Type B pancreatic cell (in vitro differentiated cells): Measurements from ENCODE around the gene LST1. TPM values are rescaled to one million over a fixed set of nuclear protein-coding genes. Genes with fewer than 3 reads are reported as not detected.

ENCODE experiments used
- DNase-seq: peaks from one replicate; pipeline ENCODE4 v3.0.0; 2021; ENCODE audit warnings: mixed read lengths; ENCODE audit not compliant: unreplicated experiment; ENCODE audit errors: extremely low spot score
- H3K27ac Mint-ChIP-seq: 2 replicates; pipeline ENCODE4 v1.8.0; 2021; ENCODE audit warnings: mild to moderate bottlenecking, mixed read lengths
- H3K27me3 Mint-ChIP-seq: 2 replicates; pipeline ENCODE4 v1.8.0; 2021; ENCODE audit warnings: mixed read lengths
- H3K36me3 Mint-ChIP-seq: 2 replicates; pipeline ENCODE4 v1.8.0; 2021; ENCODE audit warnings: mixed read lengths
- H3K4me1 Mint-ChIP-seq: one replicate; pipeline ENCODE4 v1.8.0; 2021; ENCODE audit warnings: mixed read lengths; ENCODE audit not compliant: unreplicated experiment
- H3K4me3 Mint-ChIP-seq: 2 replicates; pipeline ENCODE4 v1.8.0; 2021; ENCODE audit warnings: mild to moderate bottlenecking, mixed read lengths
- H3K9me3 Mint-ChIP-seq: 2 replicates; pipeline ENCODE4 v1.8.0; 2021; ENCODE audit warnings: mixed read lengths
- CTCF ChIP-seq: fragments of 200-600 bp; sonication (generic); conservative IDR thresholded peaks from 2 replicates; pipeline ENCODE4 v1.5.0; 2021; ENCODE audit warnings: antibody characterized with exemption, mild to moderate bottlenecking
- total RNA-seq: library from RNA; stranded (reverse); gene quantifications from 2 replicates; pipeline ENCODE4 v1.2.1, GENCODE V29; 2021; ENCODE audit warnings: low replicate concordance

The LST1 gene
- total RNA-seq, 1 donor from 2014 or later = not detected

- TF ChIP-seq CTCF = no peak
Measured at GRCh38 chr6:31620586-31621319, 34.7 kb downstream of the LST1 start, which contains the start of gene PRRC2A. PRRC2A (plus strand) TSS chr6:31620715; CDS start chr6:31622790, 2,075 bp downstream.

GRCh38 chr6:31621320-31621939, 35.4 kb downstream of the LST1 start:
- Mint-ChIP-seq H3K27ac (peak overlapping the region; percentile 89), H3K4me3 (peak overlapping the region; percentile 93)
- TF ChIP-seq CTCF = no peak

More at GRCh38 chr6:31620586-31621319, 34.7 kb downstream of the LST1 start, which contains the start of gene PRRC2A:
- peak; percentile 95 for DNase-seq
- Mint-ChIP-seq H3K27ac (peak within 1 kb of the TSS; percentile 100), H3K36me3 (peaks cover 17% of the 10 kb centered on the region), H3K4me1 (peaks cover 30% of the 10 kb centered on the region), H3K4me3 (peak within 1 kb of the TSS; percentile 93), H3K27me3 (no peaks in the 10 kb centered on the region), H3K9me3 (no peaks in the 10 kb centered on the region)

GRCh38 chr6:31621991-31622390, 35.9 kb downstream of the LST1 start:
- no peak for DNase-seq
- Mint-ChIP-seq H3K4me1 (peaks cover 24% of the 10 kb centered on the region), H3K36me3 (peaks cover 26% of the 10 kb centered on the region), H3K4me3 (peak overlapping the region; percentile 93), H3K27me3 (no peaks in the 10 kb centered on the region), H3K27ac (peak overlapping the region; percentile 89), H3K9me3 (no peaks in the 10 kb centered on the region)
- no peak for TF ChIP-seq CTCF

More at GRCh38 chr6:31621320-31621939, 35.4 kb downstream of the LST1 start:
- no peak for DNase-seq
- peaks cover 30% of the 10 kb centered on the region for H3K4me1 Mint-ChIP-seq
- peaks cover 23% of the 10 kb centered on the region for H3K36me3 Mint-ChIP-seq
- no peaks in the 10 kb centered on the region for H3K27me3 Mint-ChIP-seq
- H3K9me3 Mint-ChIP-seq = no peaks in the 10 kb centered on the region

GRCh38 chr6:31622684-31623091, 36.6 kb downstream of the LST1 start:
- peaks cover 27% of the 10 kb centered on the region for H3K4me1 Mint-ChIP-seq
- H3K36me3 Mint-ChIP-seq = peaks cover 33% of the 10 kb centered on the region
- peak overlapping the region; percentile 93 for H3K4me3 Mint-ChIP-seq
- DNase-seq = no peak
- H3K27me3 Mint-ChIP-seq = no peaks in the 10 kb centered on the region
- no peak for TF ChIP-seq CTCF
- H3K9me3 Mint-ChIP-seq = no peaks in the 10 kb centered on the region
- H3K27ac Mint-ChIP-seq = peak overlapping the region; percentile 89

GRCh38 chr6:31624070-31624469, 38.0 kb downstream of the LST1 start:
- no peak overlapping the region for H3K27ac Mint-ChIP-seq
- TF ChIP-seq CTCF = no peak
- no peaks in the 10 kb centered on the region for H3K27me3 Mint-ChIP-seq
- H3K36me3 Mint-ChIP-seq = peaks cover 40% of the 10 kb centered on the region
- DNase-seq = no peak
- H3K9me3 Mint-ChIP-seq = no peaks in the 10 kb centered on the region
- no peak overlapping the region for H3K4me3 Mint-ChIP-seq
- H3K4me1 Mint-ChIP-seq = peaks cover 28% of the 10 kb centered on the region
